K562 (cell line): Measurements from ENCODE around the gene CD72. TPM values are rescaled to one million over a fixed set of nuclear protein-coding genes. Genes with fewer than 3 reads are reported as not detected.

ENCODE experiments used
- ARID3B ChIP-seq: fragments of 250-450 bp; sonication (Bioruptor Pico); IDR thresholded peaks from 2 replicates; pipeline ENCODE4 v1.4.0; 2020; ENCODE audit warnings: borderline replicate concordance
- CAMTA2 ChIP-seq: fragments of 250-450 bp; sonication (Bioruptor Pico); conservative IDR thresholded peaks from 2 replicates; pipeline ENCODE4 v1.5.1; 2022
- CBFA2T3 ChIP-seq: fragments of 450-650 bp; IDR thresholded peaks from 2 replicates; pipeline ENCODE4 v1.6.1; 2017
- CREB5 ChIP-seq: fragments of 250-450 bp; sonication (Bioruptor Pico); IDR thresholded peaks from 2 replicates; pipeline ENCODE4 v1.5.0; 2020; ENCODE audit warnings: mild to moderate bottlenecking
- ELK3 ChIP-seq: fragments of 450-650 bp; formaldehyde crosslinking; IDR thresholded peaks from 2 replicates; pipeline ENCODE4 v1.4.0; 2020; ENCODE audit warnings: mild to moderate bottlenecking
- LCOR ChIP-seq: sonication (generic); formaldehyde crosslinking; IDR thresholded peaks from 2 replicates; pipeline ENCODE4 v1.8.0; 2022; ENCODE audit warnings: mild to moderate bottlenecking, missing genetic modification reagents
- MNT ChIP-seq, 2 experiments: fragments of 450-650 bp; conservative IDR thresholded peaks; 2 replicates each; pipeline ENCODE4 v1.6.1; 2017; ENCODE audit warnings: mild to moderate bottlenecking in 2 of 2, moderate library complexity in 2 of 2
- MTA3 ChIP-seq: fragments of 450-650 bp; formaldehyde crosslinking; IDR thresholded peaks from 2 replicates; pipeline ENCODE4 v1.6.1; 2017; ENCODE audit warnings: mild to moderate bottlenecking, borderline replicate concordance
- MYBL2 ChIP-seq, 2 experiments: fragments of 450-650 bp in 1 of 2; sonication (generic) in 1 of 2; formaldehyde crosslinking in 1 of 2; IDR thresholded peaks; 2 replicates each; pipeline versions ENCODE4 v1.6.1 to v1.8.1; 2017 to 2022; ENCODE audit warnings: borderline replicate concordance in 1 of 2, inconsistent platforms in 1 of 2, low read depth in 1 of 2, mild to moderate bottlenecking in 1 of 2, missing genetic modification reagents in 1 of 2, moderate library complexity in 1 of 2
- RBM14 ChIP-seq: fragments of 200-400 bp; formaldehyde crosslinking; IDR thresholded peaks from 2 replicates; pipeline ENCODE4 v1.6.1; 2018; ENCODE audit warnings: low read depth, mild to moderate bottlenecking, low read length, moderate library complexity, borderline replicate concordance; ENCODE audit not compliant: insufficient read depth
- RERE ChIP-seq: sonication (generic); formaldehyde crosslinking; IDR thresholded peaks from 2 replicates; pipeline ENCODE4 v1.8.0; 2023; ENCODE audit warnings: missing genetic modification reagents, mild to moderate bottlenecking, borderline replicate concordance
- SPI1 ChIP-seq: IDR thresholded peaks from 2 replicates; pipeline ENCODE4 v1.6.1; 2011; ENCODE audit warnings: low read depth, low read length, control low read depth, borderline replicate concordance
- ZNF583 ChIP-seq: fragments of 250-450 bp; sonication (Bioruptor Pico); IDR thresholded peaks from 2 replicates; pipeline ENCODE4 v1.4.0; 2020
- polyA plus RNA-seq, 8 experiments: library from polyadenylated mRNA; depleted of rRNA in 4 of 8; stranded (reverse) in 5 of 8; unstranded in 3 of 8; fragments of >200 nt; fragmentation: Nextera tagmentation in 2 of 8; fragmentation: Illumina TruSeq in 1 of 8; extraction: Ambion mirVana in 2 of 8; extraction: Trizol in 1 of 8; gene quantifications; 2 replicates each; pipeline versions ENCODE4 v1.2.1 to v1.2.3, GENCODE V29; 2011 to 2014; ENCODE audit warnings: inconsistent platforms in 1 of 8, missing spikeins in 1 of 8
- total RNA-seq, 7 experiments: library from RNA; depleted of rRNA in 6 of 7; stranded (reverse); fragments of >200 nt in 6 of 7; fragmentation: Illumina TruSeq in 2 of 7; extraction: Trizol in 2 of 7; gene quantifications; 2 replicates each; pipeline versions ENCODE4 v1.2.1 to v1.2.3, GENCODE V29; 2011 to 2021; ENCODE audit warnings: low replicate concordance in 1 of 7

CD72 gene
- total and polyA plus RNA-seq, 9 of the 15 experiments (the other 6 are each of a cell fraction or from before 2014, with no cell fraction given), result 0.11 to 0.78 (median 0.27) TPM; not detected in 1

GRCh38 chr9:35603986-35604577 lies 14.1 kb downstream of the CD72 start (continued):
- TF ChIP-seq ARID3B (CRISPR knock-in tag), result no peak
- TF ChIP-seq RBM14, result no peak
- peak; percentile 92 for TF ChIP-seq MTA3
- 0 out of 2 replicates have a peak, but pooled peaks have one; percentile 39 for TF ChIP-seq LCOR (CRISPR knock-in tag)
- no peak for TF ChIP-seq CREB5 (CRISPR knock-in tag)
- 0 out of 2 replicates have a peak, but pooled peaks have one; percentile 70 for TF ChIP-seq ZNF583 (CRISPR knock-in tag)
- no peak for TF ChIP-seq RERE (CRISPR knock-in tag)
- TF ChIP-seq ELK3 (CRISPR knock-in tag), result no peak
- 0 out of 2 replicates have a peak, but pooled peaks have one; percentile 23 for TF ChIP-seq SPI1
- no peak for TF ChIP-seq CBFA2T3
- TF ChIP-seq MYBL2 (IDR thresholded peaks at IDR 0.05; ENCODE audit: low read depth), result peak; percentile 82
- TF ChIP-seq MYBL2 (CRISPR knock-in tag; IDR thresholded peaks at IDR 0.05; ENCODE audit: borderline replicate concordance), result no peak
- TF ChIP-seq CAMTA2 (CRISPR knock-in tag), result no peak
- peak in 1 of 2 experiments; percentile 73 for TF ChIP-seq MNT (conservative IDR thresholded peaks at IDR 0.05)
